GM19463 (cell line): Measurements from ENCODE around the gene NUP54.

Experiments
- ATAC-seq: cut with Tn5 transposase; IDR thresholded peaks from one replicate; pipeline ENCODE4 v1.9.1; 2021; ENCODE audit warnings: mild to moderate bottlenecking, moderate library complexity; ENCODE audit not compliant: unreplicated experiment

NUP54 gene

GRCh38 chr4:76148142-76148865 lies at the start of gene NUP54:
Gene NUP54, minus strand, starts transcription at chr4:76148397. Its CDS starts 23 bp downstream, at chr4:76148374.
- peak; percentile 98 for ATAC-seq

- ATAC-seq, result no peak
Measured at GRCh38 chr4:76197031-76197743, 49.0 kb upstream of the NUP54 start.

GRCh38 chr4:76196376-76196775 lies 48.2 kb upstream of the NUP54 start:
- no peak for ATAC-seq

GRCh38 chr4:76195326-76195725 lies 47.1 kb upstream of the NUP54 start:
- no peak for ATAC-seq

GRCh38 chr4:76194325-76194724 lies 46.1 kb upstream of the NUP54 start:
- ATAC-seq, result no peak

GRCh38 chr4:76192236-76192635 lies 44.0 kb upstream of the NUP54 start:
- ATAC-seq, result no peak

- ATAC-seq, result no peak
Measured at GRCh38 chr4:76188557-76188956, 40.4 kb upstream of the NUP54 start.

- ATAC-seq, result no peak
Measured at GRCh38 chr4:76188149-76188548, 40.0 kb upstream of the NUP54 start.

- ATAC-seq, result no peak
Measured at GRCh38 chr4:76187152-76187551, 39.0 kb upstream of the NUP54 start.

GRCh38 chr4:76182463-76182862 lies 34.3 kb upstream of the NUP54 start:
- ATAC-seq, result no peak

- peak; percentile 92 for ATAC-seq
Measured at GRCh38 chr4:76179398-76180318, 31.5 kb upstream of the NUP54 start.

GRCh38 chr4:76178296-76178695 lies 30.1 kb upstream of the NUP54 start:
- ATAC-seq, result no peak

GRCh38 chr4:76177709-76178108 lies 29.5 kb upstream of the NUP54 start:
- no peak for ATAC-seq

- ATAC-seq, result no peak
Measured at GRCh38 chr4:76175336-76175735, 27.1 kb upstream of the NUP54 start.

GRCh38 chr4:76174216-76174615 lies 26.0 kb upstream of the NUP54 start:
- ATAC-seq, result no peak

- no peak for ATAC-seq
Measured at GRCh38 chr4:76168688-76169087, 20.5 kb upstream of the NUP54 start.

GRCh38 chr4:76166480-76166879 lies 18.3 kb upstream of the NUP54 start:
- ATAC-seq, result no peak

- ATAC-seq, result no peak
Measured at GRCh38 chr4:76160355-76160754, 12.2 kb upstream of the NUP54 start.

- ATAC-seq, result no peak
Measured at GRCh38 chr4:76156635-76157034, 8.4 kb upstream of the NUP54 start.

- no peak for ATAC-seq
Measured at GRCh38 chr4:76155979-76156378, 7.8 kb upstream of the NUP54 start.

GRCh38 chr4:76153356-76153755 lies 5.2 kb upstream of the NUP54 start:
- ATAC-seq, result no peak
